ENCODE data around the gene CEP63. TPM values are rescaled to one million over a fixed set of nuclear protein-coding genes. Genes with fewer than 3 reads are reported as not detected.

CEP63 gene
- total and polyA plus RNA-seq, 9 of the 15 experiments (the other 6 are each of a cell fraction or from before 2014, with no cell fraction given), result 5.1 to 17.8 (median 10.6) TPM

DNA sequence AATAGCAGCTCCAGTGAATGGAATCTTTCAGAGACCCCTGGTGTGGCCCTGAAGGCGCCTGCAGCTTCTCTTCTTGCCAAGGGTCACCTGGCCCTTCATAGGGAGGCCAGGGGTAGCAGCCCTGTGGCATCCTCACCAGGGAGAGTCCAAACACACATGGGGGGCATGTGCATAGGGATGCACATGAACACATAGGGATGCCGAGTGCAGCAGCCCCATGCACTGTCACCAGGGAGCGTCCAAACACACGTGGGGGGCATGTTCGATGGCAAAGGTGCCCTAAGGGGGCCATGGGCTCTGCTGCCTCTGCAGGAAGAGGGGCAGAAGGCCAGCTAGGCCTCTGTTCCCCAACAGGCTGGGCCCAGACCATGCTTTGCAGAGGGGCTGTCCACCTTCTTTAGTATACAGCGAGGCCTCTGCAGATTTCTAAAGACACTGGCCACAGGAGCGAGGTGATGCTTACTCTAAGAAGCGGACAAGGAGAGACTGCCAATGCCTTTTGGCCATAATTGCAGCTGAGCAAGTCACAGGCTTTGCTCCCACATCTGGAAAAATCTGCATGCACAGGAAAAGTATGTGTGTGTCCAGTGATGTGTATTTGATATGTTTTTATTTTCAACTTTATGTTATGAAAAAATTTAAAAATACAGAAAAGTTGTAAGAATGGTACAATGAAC lies 21.0 kb upstream of the CEP63 start:
- CTCF ChIA-PET (ENCODE audit: low intra/inter-chr PET ratio), result no interaction called here
- no peak overlapping the region; a peak in 1 of 4 replicates for H3K9ac ChIP-seq (ENCODE audit: insufficient read depth in 1 of 2, low read depth in 2 of 2, low read length in 2 of 2)

DNA sequence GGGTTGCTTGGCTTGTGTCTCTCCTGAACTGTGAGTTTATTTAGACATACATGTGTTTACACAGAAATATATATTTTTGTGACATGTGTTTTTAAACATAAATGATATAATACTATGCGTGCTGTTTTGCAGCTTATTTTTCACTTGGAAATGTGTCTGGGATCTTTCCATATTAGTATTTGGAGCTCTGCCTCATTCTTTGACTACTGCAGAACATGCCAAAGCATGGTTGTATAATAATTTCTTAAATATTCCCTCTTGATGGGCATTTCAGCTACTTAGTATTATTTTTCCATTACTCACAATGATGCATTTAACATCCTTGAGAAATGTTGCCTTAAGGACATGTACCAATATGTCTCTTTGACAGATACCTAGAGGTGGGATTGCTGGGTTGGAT lies 19.5 kb upstream of the CEP63 start:
- Histone ChIP-seq H3K27ac (ENCODE audit: extremely low read depth, low read depth, low read length) (no peak overlapping the region), H3K9me1 (ENCODE audit: control insufficient read depth, insufficient read depth, low read length) (no peaks in the 10 kb centered on the region), H3K36me3 (ENCODE audit: control insufficient read depth, insufficient read depth, low read length) (no peaks in the 10 kb centered on the region), H3K9me3 (replicated peaks; ENCODE audit: control insufficient read depth, insufficient read depth, low read depth, low read length) (no peaks in the 10 kb centered on the region), H3K27me3 (ENCODE audit: control insufficient read depth in 2 of 2, insufficient read depth in 2 of 2, low read length in 2 of 2) (peaks cover 6 to 17% of the 10 kb centered on the region in 2 experiments; a peak in 4 of 5 replicates), H4K20me1 (replicated peaks; ENCODE audit: control insufficient read depth, insufficient read depth, low read length) (no peaks in the 10 kb centered on the region; the same call in 1 of the 2 replicates), H3K4me2 (ENCODE audit: insufficient read depth, low read length) (no peak overlapping the region), H2AFZ (ENCODE audit: low read depth, low read length) (no peak overlapping the region), H3K4me1 (replicated peaks in 1 of 2; ENCODE audit: control insufficient read depth in 2 of 2, insufficient read depth in 2 of 2, low read length in 2 of 2) (no peaks in the 10 kb centered on the region), H3K4me3 (no peak overlapping the region), H3K79me2 (ENCODE audit: control insufficient read depth, insufficient read depth, low read length) (no peaks in the 10 kb centered on the region), H3K9ac (ENCODE audit: insufficient read depth in 1 of 2, low read depth in 2 of 2, low read length in 2 of 2) (no peak overlapping the region)
- DNase-seq (ENCODE audit: extremely low read depth in 1 of 4, low spot score in 3 of 4) (no peak), FAIRE-seq (no peak), ATAC-seq (no peak)
- WGBS (ENCODE audit: insufficient coverage, low coverage, missing lambda C conversion rate), result 0% methylated on average over 1 of the region's 1 CpG
- in situ Hi-C loops (cut with MboI), result no loop called here
- intact Hi-C loops (cut with micrococcal nuclease), result no loop called here
- ChIA-PET POLR2A (no interaction called here), CTCF (ENCODE audit: low intra/inter-chr PET ratio) (no interaction called here)
- BruUV-seq (replicated peaks), result no TSS peak
- TF ChIP-seq TAF15 (IDR thresholded peaks at IDR 0.05; ENCODE audit: low read depth, low read length), result no peak
- no peak for TF ChIP-seq ZNF398 (CRISPR knock-in tag; IDR thresholded peaks at IDR 0.05)
- TF ChIP-seq MTA3 (IDR thresholded peaks at IDR 0.05; ENCODE audit: borderline replicate concordance), result no peak
- TF ChIP-seq ARID1B (IDR thresholded peaks at IDR 0.05), result no peak
- no peak for TF ChIP-seq TRIM28 (IDR thresholded peaks at IDR 0.05)
- no peak for TF ChIP-seq MYBL2 (IDR thresholded peaks at IDR 0.05; ENCODE audit: low read depth)
- TF ChIP-seq MYBL2 (CRISPR knock-in tag; IDR thresholded peaks at IDR 0.05; ENCODE audit: borderline replicate concordance), result no peak
- no peak for TF ChIP-seq FOXK2 (conservative IDR thresholded peaks at IDR 0.05 in 1 of 2, IDR thresholded peaks at IDR 0.05 in 1 of 2; ENCODE audit: low read depth in 2 of 2)
- no peak for TF ChIP-seq BRCA1 (IDR thresholded peaks at IDR 0.05)
- TF ChIP-seq BRCA1 (CRISPR knock-in tag; IDR thresholded peaks at IDR 0.05), result no peak
- no peak for TF ChIP-seq PML (IDR thresholded peaks at IDR 0.05; ENCODE audit: low read length)
- no peak for TF ChIP-seq ETV5 (CRISPR knock-in tag; IDR thresholded peaks at IDR 0.05; ENCODE audit: low read depth)
- no peak for TF ChIP-seq COPS2 (conservative IDR thresholded peaks at IDR 0.05)
- no peak for TF ChIP-seq ZNF239 (CRISPR knock-in tag; IDR thresholded peaks at IDR 0.05)
- TF ChIP-seq TRIM24 (IDR thresholded peaks at IDR 0.05), result no peak
- TF ChIP-seq ZBTB17 (CRISPR knock-in tag; IDR thresholded peaks at IDR 0.05), result no peak

More for the DNA sequence above, 21.0 kb upstream of the CEP63 start:
- Histone ChIP-seq H3K27me3 (ENCODE audit: control insufficient read depth in 2 of 2, insufficient read depth in 2 of 2, low read length in 2 of 2) (peaks cover 6 to 17% of the 10 kb centered on the region in 2 experiments; a peak in 4 of 5 replicates), H3K9me1 (ENCODE audit: control insufficient read depth, insufficient read depth, low read length) (no peaks in the 10 kb centered on the region), H2AFZ (ENCODE audit: low read depth, low read length) (no peak overlapping the region), H3K36me3 (ENCODE audit: control insufficient read depth, insufficient read depth, low read length) (no peaks in the 10 kb centered on the region), H3K27ac (ENCODE audit: extremely low read depth, low read depth, low read length) (no peak overlapping the region), H3K4me1 (replicated peaks in 1 of 2; ENCODE audit: control insufficient read depth in 2 of 2, insufficient read depth in 2 of 2, low read length in 2 of 2) (no peaks in the 10 kb centered on the region), H3K4me3 (no peak overlapping the region), H3K9me3 (replicated peaks; ENCODE audit: control insufficient read depth, insufficient read depth, low read depth, low read length) (no peaks in the 10 kb centered on the region), H3K79me2 (ENCODE audit: control insufficient read depth, insufficient read depth, low read length) (no peaks in the 10 kb centered on the region), H3K4me2 (ENCODE audit: insufficient read depth, low read length) (no peak overlapping the region), H4K20me1 (replicated peaks; ENCODE audit: control insufficient read depth, insufficient read depth, low read length) (no peaks in the 10 kb centered on the region; the same call in 1 of the 2 replicates)
- BruUV-seq (replicated peaks), result no TSS peak
- TF ChIP-seq XRCC3 (IDR thresholded peaks at IDR 0.05) (no peak), NCOA2 (IDR thresholded peaks at IDR 0.05; ENCODE audit: partially characterized antibody in 2 of 2) (no peak), MAZ (CRISPR knock-in tag; conservative IDR thresholded peaks at IDR 0.05 in 1 of 2, IDR thresholded peaks at IDR 0.05 in 1 of 2) (no peak)
- DNase-seq (ENCODE audit: extremely low read depth in 1 of 4, low spot score in 3 of 4), result no peak
- in situ Hi-C loops (cut with MboI), result no loop called here
- intact Hi-C loops (cut with micrococcal nuclease), result no loop called here
- WGBS (ENCODE audit: insufficient coverage, low coverage, missing lambda C conversion rate), result 0% methylated on average over 8 of the region's 8 CpGs
- POLR2A ChIA-PET, result no interaction called here
- no peak for ATAC-seq
- FAIRE-seq, result no peak
